Tibial artery (tissue), 4 donors: ENCODE measurements around the gene DDX56.
A peak's percentile ranks its signal among the peaks of the same experiment; 100 is the strongest.
"Not testable (repeated sequence)": the region's sequence is repeated elsewhere in the genome, so short reads cannot be mapped to it uniquely, and the experiment has no call there.

Experiments used
- DNase-seq, 2 donors: peaks; one replicate each; pipeline ENCODE4 v3.0.0-alpha.2; 2019
- H3K27ac ChIP-seq, 2 donors: fragments of 200-600 bp; sonication (generic) in 1 of 2; 1 replicate in 1 of 2; 2 replicates in 1 of 2; pipeline ENCODE4 v1.5.1; 2018 to 2019; ENCODE audit warnings: mild to moderate bottlenecking in 1 of 2
- H3K27me3 ChIP-seq, 2 donors: fragments of 200-600 bp; sonication (generic) in 1 of 2; one replicate each; pipeline versions ENCODE4 v1.5.1 to v1.6.0; 2016 to 2019
- H3K36me3 ChIP-seq, 3 donors: fragments of 200-600 bp; sonication (generic) in 2 of 3; one replicate each; pipeline ENCODE4 v1.5.1; 2016 to 2019; ENCODE audit warnings: mild to moderate bottlenecking in 2 of 3
- H3K4me1 ChIP-seq, 4 donors: fragments of 200-600 bp; sonication (generic) in 2 of 4; 1 replicate in 3 of 4; 2 replicates in 1 of 4; pipeline ENCODE4 v1.5.1; 2016 to 2019
- H3K4me3 ChIP-seq, 2 donors: fragments of 200-600 bp; sonication (generic) in 1 of 2; 1 replicate in 1 of 2; 2 replicates in 1 of 2; pipeline ENCODE4 v1.5.1; 2018 to 2019; ENCODE audit warnings: mild to moderate bottlenecking in 2 of 2
- H3K9me3 ChIP-seq, 3 donors: fragments of 200-600 bp; sonication (generic) in 1 of 3; one replicate each; pipeline ENCODE4 v1.5.1; 2016 to 2019
- intact Hi-C: fragments of 100-400 bp; cut with DNase I; formaldehyde crosslinking; loops from one replicate; pipeline ENCODE4 v1.15.0; 2023; ENCODE audit warnings: low total_unique reads
- TF ChIP-seq, protein P1 (sequence below), 2 experiments: fragments of 200-600 bp in 1 of 2; fragments of 450-650 bp in 1 of 2; IDR thresholded peaks; one replicate each; pipeline ENCODE4 v1.5.1; 2017 to 2019; ENCODE audit warnings: antibody characterized with exemption in 2 of 2, mild to moderate bottlenecking in 1 of 2, moderate library complexity in 1 of 2

The DDX56 gene

DNA sequence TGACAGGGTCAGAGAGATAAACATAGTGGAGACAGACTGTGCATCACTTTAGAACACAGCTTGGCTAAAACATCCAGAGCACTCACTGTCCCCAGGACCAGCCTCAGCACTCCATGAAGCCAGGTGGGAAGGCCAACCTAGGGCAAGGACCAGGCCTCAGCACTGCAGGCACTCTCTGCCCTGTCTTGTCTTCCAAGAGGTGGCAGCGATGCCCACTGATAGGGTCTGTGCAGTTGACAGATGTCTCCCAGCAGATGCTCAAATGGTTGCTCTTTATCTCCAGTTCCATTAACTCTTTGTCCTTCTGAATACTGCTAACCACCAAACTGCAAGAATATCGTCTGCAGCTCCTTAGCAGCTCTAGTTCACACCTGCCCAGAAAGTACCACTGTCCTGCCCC lies 9.1 kb downstream of the DDX56 start:
- H3K4me1 ChIP-seq: no peaks in the 10 kb centered on the region
- peaks cover 36 to 67% (median 58%) of the 10 kb centered on the region in 3 donors for H3K36me3 ChIP-seq
- no peaks in the 10 kb centered on the region for H3K27me3 ChIP-seq
- no peaks in the 10 kb centered on the region for H3K9me3 ChIP-seq
- peak in 1 of 2 donors; percentile 15 for DNase-seq
- TF ChIP-seq, protein P1, sequence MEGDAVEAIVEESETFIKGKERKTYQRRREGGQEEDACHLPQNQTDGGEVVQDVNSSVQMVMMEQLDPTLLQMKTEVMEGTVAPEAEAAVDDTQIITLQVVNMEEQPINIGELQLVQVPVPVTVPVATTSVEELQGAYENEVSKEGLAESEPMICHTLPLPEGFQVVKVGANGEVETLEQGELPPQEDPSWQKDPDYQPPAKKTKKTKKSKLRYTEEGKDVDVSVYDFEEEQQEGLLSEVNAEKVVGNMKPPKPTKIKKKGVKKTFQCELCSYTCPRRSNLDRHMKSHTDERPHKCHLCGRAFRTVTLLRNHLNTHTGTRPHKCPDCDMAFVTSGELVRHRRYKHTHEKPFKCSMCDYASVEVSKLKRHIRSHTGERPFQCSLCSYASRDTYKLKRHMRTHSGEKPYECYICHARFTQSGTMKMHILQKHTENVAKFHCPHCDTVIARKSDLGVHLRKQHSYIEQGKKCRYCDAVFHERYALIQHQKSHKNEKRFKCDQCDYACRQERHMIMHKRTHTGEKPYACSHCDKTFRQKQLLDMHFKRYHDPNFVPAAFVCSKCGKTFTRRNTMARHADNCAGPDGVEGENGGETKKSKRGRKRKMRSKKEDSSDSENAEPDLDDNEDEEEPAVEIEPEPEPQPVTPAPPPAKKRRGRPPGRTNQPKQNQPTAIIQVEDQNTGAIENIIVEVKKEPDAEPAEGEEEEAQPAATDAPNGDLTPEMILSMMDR (IDR thresholded peaks at IDR 0.05): no peak
- H3K27ac ChIP-seq: no peak overlapping the region
- intact Hi-C loops: loop anchor here (5.0 to 10.0 kb wide), 3 partner anchors 70 to 542 kb away; partner anchors contain the start of gene NUDCD3
- H3K4me3 ChIP-seq: no peak overlapping the region

DNA sequence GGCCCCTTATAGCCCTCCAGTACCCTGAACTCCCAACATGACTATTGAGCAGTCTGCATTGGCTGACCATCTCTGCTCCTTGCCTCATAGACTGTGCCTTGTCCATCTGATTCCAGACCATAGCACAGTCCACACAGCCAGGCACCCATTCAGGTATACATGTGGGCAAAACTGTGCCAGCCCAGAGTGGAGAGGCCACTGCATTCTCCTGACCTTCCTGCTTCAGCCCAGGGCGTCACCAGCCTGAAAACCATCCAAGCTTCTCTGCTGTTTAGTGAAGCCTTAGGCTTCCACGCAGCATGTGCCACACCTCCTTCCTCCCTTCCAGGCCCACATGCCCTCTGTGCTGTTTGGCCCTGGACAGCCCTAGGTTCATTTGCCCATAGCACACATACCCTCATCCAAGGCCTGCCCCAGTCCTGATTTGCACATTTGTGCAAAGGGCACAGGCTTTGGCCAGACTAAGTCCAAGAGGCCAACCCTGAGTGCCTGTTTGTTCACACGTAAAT lies 10.5 kb downstream of the DDX56 start:
- Histone ChIP-seq H3K36me3 (peaks cover 22 to 54% (median 44%) of the 10 kb centered on the region in 3 donors), H3K9me3 (no peaks in the 10 kb centered on the region), H3K27ac (no peak overlapping the region), H3K4me3 (no peak overlapping the region), H3K27me3 (no peaks in the 10 kb centered on the region), H3K4me1 (no peaks in the 10 kb centered on the region)
- peak in 1 of 2 donors; percentile 47 for DNase-seq
- TF ChIP-seq, protein P1 (IDR thresholded peaks at IDR 0.05): no peak
- intact Hi-C loops: loop anchor here (10.0 kb wide), 2 partner anchors 68 to 318 kb away; partner anchors contain the start of gene NUDCD3

DNA sequence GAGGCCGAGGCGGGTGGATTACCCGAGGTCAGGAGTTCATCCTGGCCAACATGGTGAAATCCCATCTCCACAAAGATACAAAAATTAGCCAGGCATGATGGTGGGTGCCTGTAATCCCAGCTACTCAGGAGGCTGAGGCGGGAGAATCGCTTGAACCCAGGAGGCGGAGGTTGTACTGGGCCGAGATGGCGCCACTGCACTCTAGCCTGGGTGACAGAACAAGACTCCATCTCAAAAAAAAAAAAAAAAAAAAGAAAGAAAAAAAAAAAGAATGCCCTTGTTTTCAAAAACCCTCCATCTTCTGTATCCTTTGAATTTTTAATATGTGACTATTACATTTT lies 11.1 kb downstream of the DDX56 start:
- intact Hi-C loops: loop anchor here (10.0 kb wide), 2 partner anchors 68 to 318 kb away; partner anchors contain the start of gene NUDCD3
- H3K9me3 ChIP-seq, H3K4me1 ChIP-seq, H3K27me3 ChIP-seq, H3K27ac ChIP-seq, H3K4me3 ChIP-seq: not testable (repeated sequence)
- peak in 1 of 2 donors; percentile 40 for DNase-seq
- H3K36me3 ChIP-seq: peaks cover 16 to 47% (median 37%) of the 10 kb centered on the region in 3 donors

DNA sequence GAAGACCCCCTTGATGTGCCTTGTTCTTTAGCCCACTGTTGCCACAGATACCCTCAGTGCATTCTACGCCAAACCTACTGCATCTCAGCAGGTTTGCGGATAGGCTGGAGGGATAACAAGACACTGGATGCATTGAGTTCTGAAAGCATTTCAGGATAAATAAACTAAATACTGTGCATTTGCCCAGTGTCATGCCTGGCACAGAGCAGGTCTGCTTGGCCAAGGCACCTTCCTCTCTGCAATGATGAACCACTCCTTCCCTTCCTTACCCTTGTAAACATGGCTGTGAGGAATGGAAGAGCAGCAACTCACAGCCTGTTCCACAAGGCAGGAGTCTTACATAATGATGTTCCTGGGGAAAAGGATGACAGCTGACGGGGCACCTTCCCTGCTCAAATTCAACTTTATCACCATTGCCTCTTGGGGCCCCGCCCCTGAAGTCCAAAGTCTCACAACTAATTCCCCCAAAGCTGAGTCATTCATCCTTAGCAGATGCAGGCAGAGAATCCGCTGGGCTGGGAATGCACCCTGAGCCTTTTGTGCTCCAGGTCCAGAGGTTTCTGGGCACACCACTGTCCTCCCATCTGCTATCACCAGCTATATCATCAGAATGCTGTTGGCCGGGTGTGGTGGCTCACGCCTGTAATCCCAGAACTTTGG lies 11.6 kb downstream of the DDX56 start:
- no peak overlapping the region for H3K4me3 ChIP-seq
- H3K27ac ChIP-seq: no peak overlapping the region
- intact Hi-C loops: loop anchor here (10.0 kb wide), 2 partner anchors 67 to 317 kb away; partner anchors contain the start of gene NUDCD3
- TF ChIP-seq, protein P1 (IDR thresholded peaks at IDR 0.05): no peak
- peak in 1 of 2 donors; percentile 35 for DNase-seq
- no peaks in the 10 kb centered on the region for H3K27me3 ChIP-seq
- no peaks in the 10 kb centered on the region for H3K4me1 ChIP-seq
- peaks cover 16 to 42% (median 32%) of the 10 kb centered on the region in 3 donors for H3K36me3 ChIP-seq
- H3K9me3 ChIP-seq: no peaks in the 10 kb centered on the region

DNA sequence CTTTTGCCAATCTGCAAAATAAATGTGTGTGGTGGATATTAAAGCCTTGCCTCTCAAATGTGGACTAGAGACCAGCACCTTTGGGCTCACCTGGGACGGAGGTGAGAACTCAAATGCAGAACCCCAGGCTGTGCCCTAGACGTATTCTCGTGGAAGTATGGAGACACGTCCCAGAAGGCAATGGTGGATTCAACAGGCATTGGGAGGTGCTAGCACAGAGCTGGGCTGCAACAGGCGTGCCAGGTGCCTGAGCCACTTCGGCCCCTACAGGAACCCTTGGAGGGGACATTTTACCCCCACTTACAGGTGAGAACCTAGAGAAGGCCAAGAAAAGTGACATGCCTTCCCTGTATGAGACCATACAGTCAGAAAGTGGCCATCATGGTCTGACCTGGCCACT lies 12.2 kb downstream of the DDX56 start:
- Histone ChIP-seq H3K27ac (no peak overlapping the region), H3K4me1 (no peaks in the 10 kb centered on the region), H3K4me3 (no peak overlapping the region), H3K9me3 (no peaks in the 10 kb centered on the region), H3K36me3 (peaks cover 16 to 36% (median 27%) of the 10 kb centered on the region in 3 donors), H3K27me3 (no peaks in the 10 kb centered on the region)
- TF ChIP-seq, protein P1 (IDR thresholded peaks at IDR 0.05): no peak
- peak in 1 of 2 donors; percentile 41 for DNase-seq
- intact Hi-C loops: loop anchor here (10.0 kb wide), 2 partner anchors 67 to 317 kb away; partner anchors contain the start of gene NUDCD3

DNA sequence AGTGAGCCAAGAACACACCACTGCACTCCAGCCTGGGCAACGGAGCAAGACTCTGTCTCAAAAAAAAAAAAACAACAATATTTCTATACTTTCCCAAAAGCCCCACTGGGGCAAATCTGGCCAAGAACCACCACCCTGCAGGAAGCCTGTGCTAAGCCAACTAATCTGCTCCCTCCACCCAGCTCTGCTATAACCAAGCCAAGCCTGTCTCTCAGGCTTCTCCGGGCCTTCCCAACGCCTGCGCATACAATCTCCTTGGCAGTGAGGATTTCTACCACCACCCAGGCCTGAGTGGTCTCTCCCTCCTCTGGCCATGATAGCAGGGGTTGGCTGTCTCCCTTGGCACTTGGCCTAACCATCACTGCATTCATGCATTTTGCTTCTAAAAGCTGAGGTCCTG lies 14.2 kb downstream of the DDX56 start:
- intact Hi-C loops: no loop called here
- H3K27me3 ChIP-seq: no peaks in the 10 kb centered on the region
- TF ChIP-seq, protein P1 (IDR thresholded peaks at IDR 0.05): no peak
- H3K9me3 ChIP-seq: no peaks in the 10 kb centered on the region
- peaks cover 4 to 16% (median 7%) of the 10 kb centered on the region in 3 donors for H3K36me3 ChIP-seq
- H3K4me1 ChIP-seq: no peaks in the 10 kb centered on the region
- H3K27ac ChIP-seq: no peak overlapping the region
- no peak for DNase-seq
- no peak overlapping the region for H3K4me3 ChIP-seq
